Stomach (tissue), 9 donors: ENCODE results near the gene PKP2. TPM values are rescaled to one million over a fixed set of nuclear protein-coding genes. Genes with fewer than 3 reads are reported as not detected.

Experiments used
- DNase-seq, 2 donors: peaks; one replicate each; pipeline versions ENCODE4 v3.0.0 to v3.0.0-alpha.2; 2013 to 2019
- H3K27ac ChIP-seq, 5 donors: fragments of 200-600 bp in 4 of 5; sonication (generic) in 4 of 5; one replicate each; pipeline ENCODE4 v1.5.1; 2013 to 2019; ENCODE audit warnings: mild to moderate bottlenecking in 1 of 5, moderate library complexity in 1 of 5
- H3K27me3 ChIP-seq, 3 donors: fragments of 200-600 bp; sonication (generic); one replicate each; pipeline ENCODE4 v1.5.1; 2017 to 2019; ENCODE audit warnings: mixed run types in 1 of 3
- H3K36me3 ChIP-seq, 4 donors: fragments of 200-600 bp; sonication (generic); 1 replicate in 3 of 4; 2 replicates in 1 of 4; pipeline ENCODE4 v1.5.1; 2016 to 2019
- H3K4me1 ChIP-seq, 4 donors: fragments of 200-600 bp; sonication (generic); one replicate each; pipeline ENCODE4 v1.5.1; 2016 to 2019
- H3K4me3 ChIP-seq, 4 donors: fragments of 200-600 bp; sonication (generic) in 3 of 4; one replicate each; pipeline ENCODE4 v1.5.1; 2016 to 2019; ENCODE audit warnings: mild to moderate bottlenecking in 1 of 4
- H3K9me3 ChIP-seq, 4 donors: fragments of 200-600 bp; sonication (generic); one replicate each; pipeline ENCODE4 v1.5.1; 2016 to 2019
- EP300 ChIP-seq: sonication (generic); formaldehyde crosslinking; IDR thresholded peaks from one replicate; pipeline ENCODE4 v1.6.1; 2017; ENCODE audit warnings: antibody characterized with exemption
- POLR2A ChIP-seq, 4 donors: fragments of 450-650 bp; IDR thresholded peaks; one replicate each; pipeline ENCODE4 v1.6.1; 2016; ENCODE audit warnings: antibody characterized with exemption in 4 of 4, control low read depth in 2 of 4, mild to moderate bottlenecking in 1 of 4, moderate library complexity in 1 of 4
- POLR2AphosphoS5 ChIP-seq, 3 donors: sonication (generic); formaldehyde crosslinking; IDR thresholded peaks; one replicate each; pipeline ENCODE4 v1.6.1; 2016; ENCODE audit warnings: antibody characterized with exemption in 3 of 3
- WGBS, 5 donors: extraction: QIAGEN DNeasy Blood & Tissue Kit in 3 of 5; methylation state at CpG; one replicate each; pipeline versions ENCODE4 v1.1.5 to v1.1.7; 2013 to 2018; 5-methylcytosine and 5-hydroxymethylcytosine counted together
- intact Hi-C: fragments of 100-400 bp; cut with DNase I; formaldehyde crosslinking; loops from one replicate; pipeline ENCODE4 v1.15.1; 2023; ENCODE audit warnings: low total_unique reads
- polyA plus RNA-seq, 3 donors: library from polyadenylated mRNA; stranded (reverse); fragments of 200-250 nt; gene quantifications; one replicate each; pipeline ENCODE4 v1.2.3, GENCODE V29; 2013
- total RNA-seq, 5 donors: library from RNA; depleted of rRNA; stranded (reverse); fragments of >200 nt; gene quantifications; one replicate each; pipeline versions ENCODE4 v1.1.0 to v1.2.3, GENCODE V29; 2014 to 2016
- TF ChIP-seq, protein P1 (sequence below), 7 experiments: fragments of 450-650 bp in 4 of 7; fragments of 200-600 bp in 3 of 7; sonication (generic) in 3 of 7; IDR thresholded peaks; one replicate each; pipeline ENCODE4 v1.5.1; 2016 to 2019; ENCODE audit warnings: antibody characterized with exemption in 7 of 7, control low read depth in 2 of 7, mild to moderate bottlenecking in 1 of 7
- donor health status: healthy with polysubstance abuse.
- donor health status: Bipolar disorder and iron deficiency.
- donor health status: healthy.

The PKP2 gene
- total and polyA plus RNA-seq, 8 donors: 5.8 to 85.8 (median 39.5) TPM

DNA sequence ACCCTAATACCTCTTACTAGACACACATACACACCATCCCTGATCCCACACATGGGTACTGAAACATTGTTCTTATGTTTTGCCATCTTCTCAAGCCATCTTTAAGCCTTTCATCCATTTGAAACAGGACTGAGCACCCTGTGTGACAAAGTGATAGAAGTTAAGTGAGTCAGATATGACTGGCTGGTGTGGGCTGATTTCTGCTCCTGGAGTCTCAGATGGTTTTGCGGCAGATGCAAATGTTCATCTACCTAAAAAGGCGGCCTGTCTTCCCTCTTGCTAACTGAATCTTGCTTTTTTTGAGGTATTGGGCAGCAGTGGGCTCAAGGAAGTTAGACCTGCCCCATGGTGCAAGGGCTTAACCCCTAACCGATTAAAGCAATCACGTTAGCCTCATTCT, 30.4 kb upstream of the PKP2 start:
- intact Hi-C loops: loop anchor here (10.0 kb wide), 1 partner anchor 172 kb away; the partner anchor contains the start of gene YARS2

DNA sequence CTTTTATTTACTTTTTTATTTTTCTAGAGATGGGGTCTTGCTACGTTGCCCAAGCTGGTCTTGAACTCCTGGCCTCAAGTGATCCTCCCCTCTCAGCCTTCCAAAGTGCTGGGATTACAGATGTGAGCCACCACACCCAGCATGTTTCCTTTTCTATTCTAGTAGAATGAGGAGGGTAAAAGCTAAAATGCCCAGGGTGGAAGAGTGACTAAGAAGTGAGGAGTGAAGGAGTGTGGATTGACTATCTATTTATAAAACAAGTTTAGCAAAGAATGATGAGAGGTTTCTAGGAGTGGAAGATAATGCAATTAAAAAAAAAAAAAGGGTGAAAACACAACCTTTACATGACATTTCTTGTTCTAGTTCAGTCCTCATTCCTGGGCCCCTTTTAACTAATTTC, 29.8 kb upstream of the PKP2 start:
- no peak for DNase-seq
- H3K27me3 ChIP-seq: no peaks in the 10 kb centered on the region
- WGBS, 5 donors: 74 to 89% (median 84%) methylated on average over 1 of the region's 1 CpG
- intact Hi-C loops: loop anchor here (10.0 kb wide), 1 partner anchor 172 kb away; the partner anchor contains the start of gene YARS2
- TF ChIP-seq, protein P1, sequence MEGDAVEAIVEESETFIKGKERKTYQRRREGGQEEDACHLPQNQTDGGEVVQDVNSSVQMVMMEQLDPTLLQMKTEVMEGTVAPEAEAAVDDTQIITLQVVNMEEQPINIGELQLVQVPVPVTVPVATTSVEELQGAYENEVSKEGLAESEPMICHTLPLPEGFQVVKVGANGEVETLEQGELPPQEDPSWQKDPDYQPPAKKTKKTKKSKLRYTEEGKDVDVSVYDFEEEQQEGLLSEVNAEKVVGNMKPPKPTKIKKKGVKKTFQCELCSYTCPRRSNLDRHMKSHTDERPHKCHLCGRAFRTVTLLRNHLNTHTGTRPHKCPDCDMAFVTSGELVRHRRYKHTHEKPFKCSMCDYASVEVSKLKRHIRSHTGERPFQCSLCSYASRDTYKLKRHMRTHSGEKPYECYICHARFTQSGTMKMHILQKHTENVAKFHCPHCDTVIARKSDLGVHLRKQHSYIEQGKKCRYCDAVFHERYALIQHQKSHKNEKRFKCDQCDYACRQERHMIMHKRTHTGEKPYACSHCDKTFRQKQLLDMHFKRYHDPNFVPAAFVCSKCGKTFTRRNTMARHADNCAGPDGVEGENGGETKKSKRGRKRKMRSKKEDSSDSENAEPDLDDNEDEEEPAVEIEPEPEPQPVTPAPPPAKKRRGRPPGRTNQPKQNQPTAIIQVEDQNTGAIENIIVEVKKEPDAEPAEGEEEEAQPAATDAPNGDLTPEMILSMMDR (IDR thresholded peaks at IDR 0.05): no peak
- no peaks in the 10 kb centered on the region for H3K36me3 ChIP-seq
- no peaks in the 10 kb centered on the region for H3K4me1 ChIP-seq
- H3K27ac ChIP-seq: no peak overlapping the region
- no peaks in the 10 kb centered on the region for H3K9me3 ChIP-seq
- no peak overlapping the region for H3K4me3 ChIP-seq

More for the DNA sequence above, 30.4 kb upstream of the PKP2 start:
- Histone ChIP-seq H3K4me1 (no peaks in the 10 kb centered on the region), H3K36me3 (no peaks in the 10 kb centered on the region), H3K27ac (no peak overlapping the region), H3K9me3 (no peaks in the 10 kb centered on the region), H3K4me3 (no peak overlapping the region), H3K27me3 (no peaks in the 10 kb centered on the region)
- 92 to 98% (median 96%) methylated on average over 4 of the region's 4 CpGs for WGBS, 5 donors
- TF ChIP-seq EP300 (no peak), POLR2AphosphoS5 (IDR thresholded peaks at IDR 0.05) (no peak), POLR2A (IDR thresholded peaks at IDR 0.05) (no peak)
- TF ChIP-seq, protein P1 (IDR thresholded peaks at IDR 0.05): no peak
- no peak for DNase-seq

DNA sequence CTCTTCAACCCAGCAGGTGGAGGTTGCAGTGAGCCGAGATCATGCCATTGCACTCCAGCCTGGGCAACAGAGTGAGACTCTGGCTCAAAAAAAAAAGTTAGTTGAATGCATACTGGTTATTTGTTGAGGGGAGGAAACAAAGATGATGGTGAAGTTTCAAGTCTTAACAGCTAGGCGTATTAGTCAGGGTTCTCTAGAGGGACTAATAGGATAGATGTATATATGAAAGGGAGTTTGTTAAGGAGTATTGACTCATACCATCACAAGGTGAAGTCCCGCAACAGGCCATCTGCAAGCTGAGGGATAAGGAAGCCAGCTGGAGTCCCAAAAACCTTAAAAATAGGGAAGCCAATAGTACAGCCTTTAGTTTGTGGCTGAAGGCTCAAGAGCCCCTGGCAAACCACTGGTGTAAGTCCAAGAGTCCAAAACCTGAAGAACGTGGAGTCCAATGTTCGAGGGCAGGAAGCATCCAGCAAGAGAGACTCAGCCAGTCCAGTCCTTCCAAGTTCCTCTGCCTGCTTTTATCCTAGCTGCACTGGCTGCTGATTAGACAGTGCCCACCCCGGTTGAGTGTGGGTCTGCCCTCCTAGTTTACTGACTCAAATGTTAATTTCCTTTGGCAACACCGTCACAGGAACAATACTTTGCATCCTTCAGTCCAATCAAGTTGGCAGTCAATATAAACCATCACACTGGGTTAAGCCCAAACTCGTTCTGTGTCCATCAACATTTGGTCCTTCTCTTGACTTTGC, 26.1 kb upstream of the PKP2 start:
- H3K9me3 ChIP-seq: no peaks in the 10 kb centered on the region
- no peak overlapping the region for H3K27ac ChIP-seq
- intact Hi-C loops: loop anchor here (10.0 kb wide), 1 partner anchor 168 kb away; the partner anchor contains the start of gene YARS2
- H3K36me3 ChIP-seq: no peaks in the 10 kb centered on the region
- DNase-seq: no peak
- peaks cover 0 to 19% (median 3%) of the 10 kb centered on the region in 4 donors for H3K4me1 ChIP-seq
- no peaks in the 10 kb centered on the region for H3K27me3 ChIP-seq
- TF ChIP-seq EP300 (no peak), POLR2A (IDR thresholded peaks at IDR 0.05) (no peak), POLR2AphosphoS5 (IDR thresholded peaks at IDR 0.05) (no peak)
- TF ChIP-seq, protein P1 (IDR thresholded peaks at IDR 0.05): no peak
- 78 to 86% (median 83%) methylated on average over 8 of the region's 8 CpGs for WGBS, 5 donors
- H3K4me3 ChIP-seq: no peak overlapping the region

GRCh38 chr12:32921397-32921796, 24.8 kb upstream of the PKP2 start:
- Histone ChIP-seq H3K9me3 (no peaks in the 10 kb centered on the region), H3K27ac (no peak overlapping the region), H3K27me3 (no peaks in the 10 kb centered on the region), H3K36me3 (no peaks in the 10 kb centered on the region), H3K4me1 (peaks cover 0 to 19% (median 3%) of the 10 kb centered on the region in 4 donors), H3K4me3 (no peak overlapping the region)
- no peak for DNase-seq
- intact Hi-C loops: loop anchor here (10.0 kb wide), 1 partner anchor 167 kb away; the partner anchor contains the start of gene YARS2
- TF ChIP-seq, protein P1 (IDR thresholded peaks at IDR 0.05): no peak
- TF ChIP-seq POLR2AphosphoS5 (IDR thresholded peaks at IDR 0.05) (no peak), EP300 (no peak), POLR2A (IDR thresholded peaks at IDR 0.05) (no peak)
- WGBS, 5 donors: 25 to 59% (median 47%) methylated on average over 2 of the region's 2 CpGs
